NK-92 treated with Interleukin-12 subunit alpha and Interleukin-12 subunit beta, amount 100 ng/mL, for 24 hours (cell line): Measurements from ENCODE around the gene GALR3.

Experiments used
- DNase-seq: peaks from one replicate; lab custom pipeline; 2025; lab: John Stamatoyannopoulos, UW

GALR3 gene

DNA sequence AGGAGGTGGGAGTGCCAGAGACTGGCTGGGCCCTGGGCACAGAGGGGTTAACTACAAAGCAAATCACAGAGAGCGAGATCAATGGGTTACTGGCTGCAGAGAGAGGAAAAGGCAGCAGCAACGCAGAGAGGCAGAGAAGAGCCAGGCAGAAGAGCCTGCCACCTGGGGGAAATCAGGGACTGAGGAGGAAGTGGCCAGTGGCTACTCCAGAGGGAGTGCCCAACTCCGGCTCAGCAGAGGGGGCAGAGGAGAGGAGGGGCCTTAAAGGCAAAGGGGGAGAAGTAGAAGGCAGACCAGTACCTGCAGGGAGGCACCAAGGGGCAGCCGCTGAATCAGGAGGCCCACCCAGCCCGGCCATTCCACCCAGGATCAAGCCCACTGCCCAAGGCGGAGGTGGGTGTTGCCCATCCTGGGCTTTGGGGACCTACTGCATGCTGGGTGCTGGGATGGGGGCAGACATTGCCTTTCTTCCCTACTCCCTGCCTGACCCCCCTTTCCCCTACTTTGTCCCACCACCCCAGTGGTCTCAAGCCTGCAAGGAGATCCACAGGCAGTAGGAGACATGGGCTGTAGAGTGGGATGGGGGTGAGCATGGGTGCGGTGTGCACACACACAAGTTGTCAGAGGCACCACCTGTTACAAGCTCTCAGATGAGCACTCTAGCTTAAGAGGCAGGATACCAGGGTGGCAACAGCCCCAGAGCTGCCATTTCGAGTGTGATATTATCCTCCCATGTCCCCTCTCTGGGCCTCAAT lies 926 bp upstream of the GALR3 start:
- DNase-seq: no peak

DNA sequence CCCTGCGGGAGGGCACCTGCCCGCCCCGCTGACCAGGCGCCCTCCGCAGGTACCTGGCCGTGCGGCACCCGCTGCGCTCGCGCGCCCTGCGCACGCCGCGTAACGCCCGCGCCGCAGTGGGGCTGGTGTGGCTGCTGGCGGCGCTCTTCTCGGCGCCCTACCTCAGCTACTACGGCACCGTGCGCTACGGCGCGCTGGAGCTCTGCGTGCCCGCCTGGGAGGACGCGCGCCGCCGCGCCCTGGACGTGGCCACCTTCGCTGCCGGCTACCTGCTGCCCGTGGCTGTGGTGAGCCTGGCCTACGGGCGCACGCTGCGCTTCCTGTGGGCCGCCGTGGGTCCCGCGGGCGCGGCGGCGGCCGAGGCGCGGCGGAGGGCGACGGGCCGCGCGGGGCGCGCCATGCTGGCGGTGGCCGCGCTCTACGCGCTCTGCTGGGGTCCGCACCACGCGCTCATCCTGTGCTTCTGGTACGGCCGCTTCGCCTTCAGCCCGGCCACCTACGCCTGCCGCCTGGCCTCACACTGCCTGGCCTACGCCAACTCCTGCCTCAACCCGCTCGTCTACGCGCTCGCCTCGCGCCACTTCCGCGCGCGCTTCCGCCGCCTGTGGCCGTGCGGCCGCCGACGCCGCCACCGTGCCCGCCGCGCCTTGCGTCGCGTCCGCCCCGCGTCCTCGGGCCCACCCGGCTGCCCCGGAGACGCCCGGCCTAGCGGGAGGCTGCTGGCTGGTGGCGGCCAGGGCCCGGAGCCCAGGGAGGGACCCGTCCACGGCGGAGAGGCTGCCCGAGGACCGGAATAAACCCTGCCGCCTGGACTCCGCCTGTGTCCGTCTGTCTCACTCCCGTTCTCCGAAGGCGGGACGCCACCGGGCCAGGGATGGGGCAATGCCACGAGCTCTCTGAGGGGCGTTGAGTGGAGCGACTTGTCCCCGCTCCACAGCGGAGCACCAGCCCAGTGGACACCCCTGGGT lies 1.8 kb downstream of the GALR3 start:
- DNase-seq: no peak

DNA sequence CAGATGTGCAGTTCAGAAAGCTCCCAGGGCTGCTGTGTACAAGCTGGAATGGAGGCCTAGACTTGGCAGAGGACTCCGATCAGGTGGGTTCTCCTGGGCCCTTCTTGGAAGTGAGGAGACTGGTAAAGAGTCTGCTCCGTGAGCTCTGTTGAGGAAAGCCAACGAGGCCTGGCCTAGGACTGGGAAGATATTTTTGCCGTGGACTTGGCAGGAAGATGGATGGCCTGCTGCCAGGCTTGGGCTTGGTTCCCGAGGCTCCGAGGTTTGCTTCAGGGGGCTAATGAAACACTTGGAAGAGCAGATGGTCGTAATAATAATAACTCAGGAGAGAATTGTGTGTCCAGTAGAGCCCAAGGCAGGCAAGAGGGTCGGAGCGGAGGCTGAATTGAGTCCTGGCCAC lies 3.9 kb downstream of the GALR3 start:
- no peak for DNase-seq

DNA sequence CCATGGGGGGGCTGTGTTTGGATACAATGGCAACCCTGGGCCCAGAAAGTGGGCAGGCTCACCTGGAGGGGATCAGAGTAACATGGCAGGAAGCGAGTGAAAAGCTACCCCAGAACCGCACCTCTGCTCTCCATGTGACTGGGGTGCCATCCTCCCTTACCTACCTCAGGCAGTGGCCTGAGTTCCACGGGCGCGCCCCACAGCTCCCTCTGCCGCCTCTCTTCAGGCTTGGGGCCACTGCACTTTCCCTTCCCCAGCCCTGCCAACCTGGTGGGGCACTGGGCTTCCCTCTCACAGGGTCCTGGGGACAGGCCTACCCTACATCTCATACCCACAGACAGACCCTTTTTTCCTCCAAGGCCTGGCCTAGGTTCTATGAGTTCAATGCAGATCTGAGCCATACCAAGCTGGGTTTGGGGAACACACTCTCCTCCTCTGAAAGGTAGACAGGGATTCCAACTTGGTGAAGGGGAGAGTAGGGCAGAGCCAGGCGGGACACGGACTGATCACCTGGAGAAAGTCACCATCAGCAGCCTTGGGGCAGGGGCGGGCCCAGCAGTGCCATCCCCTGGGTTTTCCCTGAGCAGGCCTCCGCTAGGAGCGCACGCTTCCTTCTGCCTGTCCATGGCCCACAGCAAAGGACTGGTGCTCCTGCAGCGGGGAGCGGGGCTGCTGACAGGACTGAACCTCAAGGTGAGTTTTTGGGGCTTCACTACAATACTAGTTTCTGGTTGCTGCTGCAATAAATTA lies 7.1 kb downstream of the GALR3 start:
- no peak for DNase-seq

DNA sequence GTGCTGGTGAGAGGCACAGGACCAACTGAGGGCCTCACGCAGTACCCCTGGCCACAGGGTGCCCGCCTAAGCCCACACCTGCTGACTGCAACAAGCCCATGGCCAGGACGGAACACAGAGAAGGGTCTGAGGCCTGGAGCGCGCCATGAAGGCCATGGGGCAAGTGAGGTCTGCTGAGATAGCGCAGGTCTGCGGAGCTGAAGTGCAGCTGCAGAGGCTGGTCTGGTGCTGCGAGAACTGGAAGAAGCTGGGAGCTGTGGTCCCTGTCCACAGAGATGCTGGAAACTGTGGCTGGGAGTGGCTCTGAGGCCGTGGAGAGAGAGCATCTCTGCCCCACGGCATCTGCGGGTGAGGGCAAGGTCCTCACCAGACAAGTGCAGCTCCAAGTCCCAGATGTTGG lies 8.3 kb downstream of the GALR3 start:
- no peak for DNase-seq

DNA sequence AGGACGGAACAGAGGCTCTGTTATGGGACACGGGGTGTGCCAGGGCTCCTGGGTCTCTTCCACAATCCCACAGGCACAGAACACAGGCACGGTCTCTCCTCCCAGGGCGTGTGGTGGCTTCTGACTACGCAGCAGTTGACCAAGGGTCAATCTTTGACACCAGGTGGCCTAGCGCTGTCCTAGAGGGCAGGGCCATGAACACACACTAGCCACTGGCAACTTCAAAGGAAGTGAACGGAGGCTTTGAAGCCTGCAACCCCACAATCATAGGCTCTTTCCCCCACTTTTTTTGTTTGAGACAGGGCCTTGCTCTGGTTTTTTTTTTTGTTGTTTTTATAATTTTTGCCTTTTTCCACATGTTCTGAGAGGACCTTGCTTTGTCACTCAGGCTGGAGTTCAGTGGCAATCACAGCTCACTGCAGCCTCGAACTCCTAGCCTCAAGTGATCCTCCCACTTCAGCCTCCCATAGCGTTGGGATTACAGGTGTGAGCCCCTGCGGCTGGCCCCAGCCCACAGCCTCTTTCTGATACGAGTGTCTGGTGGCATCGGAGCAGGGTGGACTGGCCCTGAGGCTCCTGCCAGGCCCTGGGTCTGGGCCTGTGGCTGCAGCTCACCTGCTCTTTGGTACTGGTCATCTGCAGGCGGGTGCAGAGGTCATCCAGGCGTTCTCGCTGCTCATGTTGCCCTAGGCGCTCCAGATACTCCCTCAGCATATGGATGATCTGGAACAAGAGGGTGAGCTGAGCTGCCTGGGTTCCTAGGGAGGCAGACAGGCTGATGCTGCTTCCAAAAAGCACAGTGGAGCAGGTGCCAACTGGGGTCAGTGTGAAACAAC lies 9.1 kb downstream of the GALR3 start:
- DNase-seq: no peak

DNA sequence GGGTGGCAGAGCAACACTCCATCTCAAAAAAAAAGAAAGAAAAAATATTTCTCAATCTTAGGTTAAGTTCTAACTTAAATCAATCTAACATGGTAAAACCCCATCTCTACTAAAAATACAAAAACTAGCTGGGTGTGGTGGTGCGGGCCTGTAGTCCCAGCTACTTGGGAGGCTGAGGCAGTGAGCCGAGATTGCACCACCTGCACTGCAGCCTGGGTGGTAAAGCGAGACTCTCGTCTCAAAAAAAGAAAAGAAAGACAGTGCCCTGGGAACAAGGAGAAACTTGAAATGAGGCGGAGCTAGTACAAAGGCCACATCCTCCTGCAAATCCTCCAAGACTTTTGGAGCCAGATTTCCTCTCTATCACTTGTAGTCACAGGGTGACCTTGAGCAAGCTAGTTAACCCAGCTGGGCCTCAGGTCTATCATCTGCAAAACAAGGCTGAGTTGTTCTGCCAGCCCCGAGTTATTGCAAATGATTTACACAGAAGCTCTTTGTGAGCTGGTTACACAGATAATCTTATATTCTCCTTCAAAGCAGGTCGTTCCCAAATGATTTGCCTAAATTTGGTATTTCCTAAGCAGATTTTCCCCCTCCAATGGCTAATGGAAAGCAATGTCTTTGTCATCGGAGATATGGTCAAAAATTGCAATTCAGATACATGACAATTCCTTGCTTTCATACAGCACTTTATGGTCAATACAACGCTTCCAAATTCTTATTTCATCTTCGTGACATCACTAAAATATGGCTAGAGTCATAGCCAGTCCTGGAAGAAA lies 19.0 kb downstream of the GALR3 start:
- DNase-seq: no peak

DNA sequence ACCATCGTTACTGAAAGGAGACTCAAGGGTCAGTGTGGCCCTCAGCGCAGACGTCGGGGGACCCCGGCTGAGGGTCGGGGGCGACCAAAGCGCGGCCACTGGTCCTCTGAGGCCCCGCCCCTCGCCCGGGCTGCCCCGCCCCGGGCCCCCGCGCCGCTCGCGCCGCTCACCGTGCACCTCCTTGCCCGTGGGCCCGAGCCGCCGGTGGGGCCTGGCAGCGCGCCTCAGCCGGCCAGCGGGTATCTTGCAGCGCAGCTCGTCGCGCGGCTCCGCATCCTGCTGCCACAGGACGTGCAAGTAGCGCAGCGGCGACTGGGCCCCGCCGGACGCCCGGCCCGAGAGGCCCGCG lies 20.5 kb downstream of the GALR3 start:
- peak; percentile 47 for DNase-seq

DNA sequence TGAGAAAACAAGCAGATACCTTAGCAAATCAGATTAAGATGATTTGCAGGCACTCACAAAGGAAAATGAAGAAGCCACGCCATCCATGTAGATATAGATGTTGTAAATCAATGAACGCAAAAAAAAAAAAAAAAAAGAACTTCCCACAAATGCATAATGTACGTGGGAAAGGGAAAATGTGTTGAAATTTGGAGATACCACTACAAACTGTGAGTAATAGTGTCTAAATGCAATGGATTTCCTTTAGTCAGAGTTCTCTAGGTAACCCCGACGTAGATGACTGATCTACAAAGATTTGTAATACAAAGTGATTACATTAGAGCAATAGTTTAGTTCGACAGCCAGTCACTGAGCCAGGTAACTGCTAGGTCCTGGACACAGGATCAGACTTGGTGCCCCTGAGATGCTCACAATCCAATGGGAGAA lies 21.7 kb downstream of the GALR3 start:
- no peak for DNase-seq

DNA sequence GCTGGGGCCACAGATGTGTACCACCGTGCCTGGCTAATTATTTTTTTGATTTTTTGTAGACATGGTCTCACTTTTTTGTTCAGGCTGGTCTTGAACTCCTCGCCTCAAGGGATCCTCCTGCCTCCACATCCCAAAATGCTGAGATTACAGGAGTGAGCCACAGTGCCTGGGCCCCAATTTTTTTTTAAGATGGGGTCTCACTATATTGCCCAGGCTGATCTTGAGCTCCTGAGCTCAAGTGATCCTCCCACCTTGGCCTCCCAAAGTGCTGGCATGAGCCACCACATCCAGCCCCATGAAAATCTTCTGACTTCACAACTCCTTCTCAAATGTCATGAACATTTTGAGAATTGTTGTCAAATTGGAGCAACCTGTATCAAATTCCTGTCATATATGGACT lies 23.3 kb downstream of the GALR3 start:
- no peak for DNase-seq

DNA sequence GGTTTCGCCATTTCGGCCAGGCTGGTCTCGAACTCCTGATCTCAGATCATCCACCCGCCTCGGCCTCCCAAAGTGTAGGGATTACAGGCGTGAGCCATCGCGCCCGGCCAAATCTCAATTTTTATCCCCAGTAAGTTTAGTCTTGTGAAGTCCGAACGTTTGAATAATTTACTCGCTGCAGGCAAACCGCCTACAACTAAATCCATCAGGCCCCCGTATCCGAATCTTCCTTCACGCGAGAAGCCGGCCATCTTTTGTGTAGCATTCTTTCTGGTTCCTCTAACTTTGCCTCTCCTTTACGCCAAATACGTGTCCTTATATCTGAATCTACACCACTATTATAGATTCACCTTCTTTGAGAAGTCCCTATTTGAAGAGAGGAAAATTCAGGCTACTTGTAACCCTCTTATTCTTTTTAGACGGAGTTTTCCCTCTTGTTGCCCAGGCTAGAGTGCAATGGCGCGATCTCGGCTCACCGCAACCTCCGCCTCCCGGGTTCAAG lies 25.5 kb downstream of the GALR3 start:
- DNase-seq: no peak

DNA sequence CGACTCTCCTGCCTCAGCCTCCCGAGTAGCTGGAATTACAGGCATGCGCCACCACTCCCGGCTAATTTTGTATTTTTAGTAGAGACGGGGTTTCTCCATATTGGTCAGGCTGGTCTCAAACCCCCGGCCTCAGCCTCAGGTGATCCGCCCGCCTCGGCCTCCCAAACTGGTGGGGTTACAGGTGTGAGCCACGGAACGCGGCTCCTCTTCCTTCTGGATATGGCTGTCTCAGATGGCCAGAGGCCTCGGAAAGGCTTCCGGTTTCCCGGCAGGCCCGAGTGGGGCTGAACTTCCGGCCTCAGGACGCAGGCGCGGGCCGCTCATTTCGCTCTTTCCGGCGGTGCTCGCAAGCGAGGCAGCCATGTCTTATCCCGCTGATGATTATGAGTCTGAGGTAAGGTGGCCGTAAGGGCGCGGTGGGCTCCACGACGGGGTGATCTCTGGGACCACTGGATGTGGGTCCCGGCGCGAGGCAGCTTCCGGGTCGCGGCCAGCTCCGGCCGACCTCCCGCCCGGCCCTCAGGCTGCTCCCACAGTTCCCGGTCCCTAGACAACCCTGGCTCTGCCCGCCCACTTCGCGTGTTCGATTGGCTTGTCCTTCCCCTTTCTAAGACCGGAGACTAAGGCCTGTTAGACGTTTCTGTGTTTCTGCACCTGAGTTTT lies 26.0 kb downstream of the GALR3 start, which contains the start of gene EIF3L:
EIF3L (plus strand) TSS at position 331 of the 663 bp plus-strand sequence; CDS start at position 362, 31 bp downstream.
- peak; percentile 68 for DNase-seq

DNA sequence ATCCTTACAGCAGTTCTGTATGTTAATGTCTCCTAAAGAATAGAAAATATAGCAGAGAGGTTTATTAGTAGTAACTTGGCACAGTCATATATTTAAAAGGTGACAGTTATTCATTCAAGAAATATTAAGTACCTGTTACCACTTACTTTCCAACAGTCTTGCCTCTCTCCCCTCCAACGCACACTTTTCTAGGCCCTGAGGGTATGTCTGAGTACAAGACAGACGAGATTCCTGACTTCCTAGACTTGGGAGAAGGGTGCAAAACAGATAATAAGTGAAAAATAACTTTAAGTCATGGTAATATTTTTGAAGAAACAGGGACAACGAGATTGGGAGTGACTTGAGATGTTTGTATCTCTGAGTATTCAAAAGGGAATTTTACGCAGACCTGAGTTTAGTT lies 27.6 kb downstream of the GALR3 start:
- DNase-seq: no peak

DNA sequence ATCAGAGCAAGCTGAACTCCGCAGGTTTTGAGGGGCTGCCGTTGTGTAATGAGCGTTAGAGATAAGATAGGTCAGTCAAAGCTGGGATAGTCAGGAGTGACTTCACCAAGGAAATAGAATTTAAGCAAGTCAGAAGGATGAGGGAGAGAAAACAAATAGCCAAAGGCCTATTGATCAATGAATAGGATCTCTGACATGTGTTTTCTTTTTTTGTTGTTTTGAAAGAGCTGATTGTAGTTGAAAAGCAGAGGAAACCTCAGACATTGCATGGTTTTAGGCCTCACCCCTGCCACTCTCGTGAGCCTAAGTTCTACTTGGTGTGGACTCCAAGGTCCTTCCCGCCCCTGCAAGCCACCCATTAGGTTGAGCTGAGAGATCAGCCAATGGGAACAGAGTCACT lies 29.2 kb downstream of the GALR3 start:
- DNase-seq: no peak

DNA sequence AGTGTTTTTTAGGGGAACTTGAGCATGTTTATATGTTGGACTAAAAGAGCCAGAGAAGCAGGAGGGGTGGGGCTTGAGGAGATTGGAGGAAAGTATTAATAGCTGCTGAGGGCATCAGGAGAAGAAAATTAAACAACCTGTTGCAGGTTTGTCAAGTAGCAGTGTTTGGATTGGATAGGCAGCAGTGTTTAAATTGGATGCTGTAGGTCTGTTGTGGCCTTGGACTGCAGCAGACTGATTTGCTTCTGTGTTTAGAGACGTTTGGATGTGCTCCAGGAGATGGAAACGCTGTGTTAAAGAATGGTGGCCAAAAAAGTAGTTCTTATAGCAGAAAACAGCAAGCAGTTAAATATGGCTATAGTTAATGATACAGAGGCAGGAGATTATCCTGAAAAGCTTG lies 31.8 kb downstream of the GALR3 start:
- DNase-seq: no peak

DNA sequence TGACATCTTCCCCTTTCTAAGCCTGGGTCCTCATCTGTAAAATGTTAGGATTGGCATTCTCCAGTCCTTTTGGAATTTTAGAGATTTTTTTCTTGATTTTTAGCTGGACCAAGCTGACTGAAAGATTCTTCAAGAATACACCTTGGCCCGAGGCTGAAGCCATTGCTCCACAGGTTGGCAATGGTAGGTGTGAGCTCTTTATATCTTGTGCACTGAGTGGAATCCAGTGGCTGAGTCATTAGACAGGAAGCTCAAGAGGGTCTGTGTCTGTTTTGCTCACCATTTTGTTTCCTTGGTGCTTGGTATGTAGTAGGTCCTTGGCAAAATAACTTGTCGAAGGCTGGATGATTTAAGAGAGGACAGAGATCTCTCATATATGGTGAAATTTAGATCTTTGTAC lies 32.3 kb downstream of the GALR3 start:
- DNase-seq: no peak

DNA sequence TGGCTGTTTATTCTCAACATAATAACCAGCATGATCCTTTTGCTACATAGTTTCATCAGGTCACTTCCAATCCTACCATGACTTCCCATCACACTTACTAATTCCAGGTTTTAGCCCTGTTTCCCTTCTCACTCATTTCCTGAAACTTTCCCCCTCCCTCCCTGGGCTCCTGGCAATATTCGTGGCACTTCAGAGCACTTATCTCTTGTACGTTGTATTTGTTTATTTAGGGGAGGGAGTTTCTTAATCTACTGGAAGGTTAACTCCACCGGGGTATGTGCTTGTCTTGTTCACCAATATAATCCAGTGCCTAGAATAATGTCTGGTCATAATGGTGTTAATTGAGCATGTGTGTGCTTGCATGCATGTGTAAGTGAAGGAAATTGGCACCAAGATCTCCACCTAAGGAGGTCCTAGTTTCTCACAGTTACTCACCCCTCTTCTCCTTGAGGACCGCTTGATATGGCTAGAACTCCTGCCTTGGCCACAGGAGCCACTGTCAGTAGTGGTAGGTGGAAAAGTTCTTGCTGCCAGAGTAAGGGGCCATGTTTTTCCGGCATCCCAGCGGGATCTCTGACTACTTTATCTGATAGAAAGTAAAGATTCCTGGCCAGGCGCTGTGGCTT lies 37.7 kb downstream of the GALR3 start:
- no peak for DNase-seq

DNA sequence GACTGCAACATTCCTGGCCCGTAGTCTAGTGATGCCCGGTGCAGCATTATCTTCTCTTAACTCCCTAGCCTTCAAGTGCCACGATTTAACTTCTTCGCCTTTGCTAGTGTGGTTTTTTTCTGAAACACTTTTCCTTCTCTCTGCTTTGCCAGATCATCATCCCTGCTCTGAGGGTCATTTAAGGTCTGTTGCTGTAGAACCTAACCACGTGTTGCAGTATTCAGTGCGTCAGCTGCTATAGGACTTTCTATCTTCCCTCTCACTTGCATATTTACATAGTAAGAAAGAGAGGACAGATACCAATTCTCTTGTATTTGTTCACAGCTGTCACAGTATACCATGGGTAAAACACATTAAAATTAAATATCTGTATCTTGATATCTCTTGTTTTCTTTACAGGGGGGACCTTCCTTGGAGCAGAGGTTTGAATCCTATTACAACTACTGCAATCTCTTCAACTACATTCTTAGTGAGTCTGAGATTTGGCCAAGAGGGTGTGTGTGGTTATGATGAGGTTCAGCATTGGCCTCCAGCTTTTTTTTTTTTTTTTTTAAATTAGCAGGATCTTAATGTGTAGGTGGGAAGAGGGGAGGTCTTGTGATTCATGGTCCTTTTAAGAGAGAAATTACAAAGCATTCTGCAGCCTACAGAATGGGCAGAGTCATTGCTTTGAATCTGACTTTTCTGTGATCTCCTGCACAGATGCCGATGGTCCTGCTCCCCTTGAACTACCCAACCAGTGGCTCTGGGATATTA lies 39.6 kb downstream of the GALR3 start:
- DNase-seq: no peak

DNA sequence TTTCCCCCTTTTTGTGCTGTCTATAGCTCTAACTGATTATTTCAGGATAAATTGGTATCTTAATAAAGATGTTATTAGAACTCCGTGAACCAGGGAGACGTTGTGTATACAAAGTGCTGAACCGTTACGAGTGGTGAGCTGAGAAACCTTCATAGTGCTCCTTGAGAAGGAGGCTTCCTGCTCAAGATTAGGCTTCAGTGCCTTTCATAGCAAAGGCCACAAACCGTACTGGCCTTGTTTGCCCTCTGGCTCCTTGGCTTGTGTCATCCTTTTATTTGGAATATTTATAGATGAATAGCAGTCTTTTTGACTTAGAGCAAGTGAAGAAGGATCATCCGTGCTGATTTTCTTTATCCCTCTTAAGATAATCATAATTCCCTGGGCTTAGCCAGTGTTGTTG lies 42.3 kb downstream of the GALR3 start:
- DNase-seq: no peak
